Gastrocnemius medialis (tissue), 4 donors: ENCODE measurements around the gene GALNT10. TPM values are rescaled to one million over a fixed set of nuclear protein-coding genes. Genes with fewer than 3 reads are reported as not detected.

Experiments
- ATAC-seq, 2 donors: fragments of 150-250 bp; one replicate each; pipeline ENCODE4 v1.9.1; 2016
- DNase-seq, 2 donors: peaks; one replicate each; pipeline ENCODE4 v3.0.0-alpha.2; 2019
- H3K27ac ChIP-seq, 4 donors: fragments of 200-600 bp; sonication (generic); 1 replicate in 1 of 4; 2 replicates in 3 of 4; pipeline ENCODE4 v1.5.1; 2016 to 2018; ENCODE audit warnings: mild to moderate bottlenecking in 2 of 4, moderate library complexity in 1 of 4
- H3K27me3 ChIP-seq, 3 donors: fragments of 200-600 bp; sonication (generic) in 2 of 3; 1 replicate in 1 of 3; 2 replicates in 2 of 3; pipeline versions ENCODE4 v1.5.1 to v1.6.0; 2016 to 2019; ENCODE audit warnings: mild to moderate bottlenecking in 1 of 3, moderate library complexity in 1 of 3
- H3K36me3 ChIP-seq, 2 donors: fragments of 200-600 bp; sonication (generic) in 1 of 2; one replicate each; pipeline ENCODE4 v1.5.1; 2017 to 2018
- H3K4me1 ChIP-seq, 2 donors: fragments of 200-600 bp; sonication (generic) in 1 of 2; one replicate each; pipeline ENCODE4 v1.5.1; 2016 to 2017; ENCODE audit warnings: mild to moderate bottlenecking in 2 of 2
- H3K4me3 ChIP-seq, 4 donors: fragments of 200-600 bp; sonication (generic) in 3 of 4; 1 replicate in 1 of 4; 2 replicates in 3 of 4; pipeline ENCODE4 v1.5.1; 2016 to 2019; ENCODE audit warnings: mild to moderate bottlenecking in 2 of 4
- H3K9me3 ChIP-seq, 3 donors: fragments of 200-600 bp; sonication (generic) in 2 of 3; 1 replicate in 1 of 3; 2 replicates in 2 of 3; pipeline ENCODE4 v1.5.1; 2016 to 2019
- CTCF ChIP-seq, 5 experiments: fragments of 450-650 bp in 3 of 5; fragments of 200-600 bp in 2 of 5; sonication (generic) in 2 of 5; IDR thresholded peaks in 4 of 5; conservative IDR thresholded peaks in 1 of 5; 1 replicate in 4 of 5; 2 replicates in 1 of 5; pipeline ENCODE4 v1.5.1; 2016 to 2019; ENCODE audit warnings: antibody characterized with exemption in 5 of 5, mild to moderate bottlenecking in 3 of 5, moderate library complexity in 3 of 5
- POLR2A ChIP-seq, 2 donors: fragments of 450-650 bp; IDR thresholded peaks; one replicate each; pipeline ENCODE4 v1.6.1; 2017; ENCODE audit warnings: antibody characterized with exemption in 2 of 2, mild to moderate bottlenecking in 2 of 2, moderate library complexity in 2 of 2
- in situ Hi-C, 4 donors: fragments of 200-750 bp; cut with MboI; loops; one replicate each; pipeline versions ENCODE4 v1.15.0 to v1.8.0; 2017; ENCODE audit warnings: low sequenced_read_pairs in 4 of 4
- intact Hi-C: fragments of 100-400 bp; cut with DNase I; formaldehyde crosslinking; loops from one replicate; pipeline ENCODE4 v1.15.1; 2023; ENCODE audit warnings: low total_unique reads
- total RNA-seq, 4 donors: library from RNA; depleted of rRNA; stranded (reverse); fragments of >200 nt; gene quantifications; one replicate each; pipeline versions ENCODE4 v1.1.0 to v1.2.3, GENCODE V29; 2016

Gene GALNT10
- total RNA-seq, 4 donors from 2014 or later: 6.1 to 9.9 (median 6.4) TPM

GRCh38 chr5:154203798-154204578 lies 13.5 kb downstream of the GALNT10 start:
- no peak for TF ChIP-seq POLR2A (IDR thresholded peaks at IDR 0.05)
- no peak for TF ChIP-seq CTCF (IDR thresholded peaks at IDR 0.05 in 4 of 5, conservative IDR thresholded peaks at IDR 0.05 in 1 of 5)
- in situ Hi-C loops (no loop called here), intact Hi-C loops (no loop called here)
- Histone ChIP-seq H3K27me3 (no peaks in the 10 kb centered on the region), H3K4me1 (peaks cover 0 to 3% of the 10 kb centered on the region in 2 donors), H3K27ac (no peak overlapping the region), H3K9me3 (no peaks in the 10 kb centered on the region), H3K4me3 (no peak overlapping the region), H3K36me3 (no peaks in the 10 kb centered on the region)
- ATAC-seq (no peak), DNase-seq (no peak)

GRCh38 chr5:154205441-154206117 lies 15.0 kb downstream of the GALNT10 start:
- in situ Hi-C loops (no loop called here), intact Hi-C loops (no loop called here)
- DNase-seq: no peak
- no peaks in the 10 kb centered on the region for H3K36me3 ChIP-seq
- no peaks in the 10 kb centered on the region for H3K9me3 ChIP-seq
- no peak for ATAC-seq
- H3K4me1 ChIP-seq: no peaks in the 10 kb centered on the region
- no peak overlapping the region for H3K4me3 ChIP-seq
- TF ChIP-seq CTCF (IDR thresholded peaks at IDR 0.05 in 4 of 5, conservative IDR thresholded peaks at IDR 0.05 in 1 of 5) (no peak), POLR2A (IDR thresholded peaks at IDR 0.05) (no peak)
- H3K27me3 ChIP-seq: no peaks in the 10 kb centered on the region
- no peak overlapping the region for H3K27ac ChIP-seq

- no peak for TF ChIP-seq CTCF (IDR thresholded peaks at IDR 0.05 in 4 of 5, conservative IDR thresholded peaks at IDR 0.05 in 1 of 5)
- TF ChIP-seq POLR2A (IDR thresholded peaks at IDR 0.05): no peak
- Histone ChIP-seq H3K9me3 (no peaks in the 10 kb centered on the region), H3K4me3 (no peak overlapping the region), H3K36me3 (no peaks in the 10 kb centered on the region), H3K27ac (no peak overlapping the region), H3K4me1 (no peaks in the 10 kb centered on the region), H3K27me3 (no peaks in the 10 kb centered on the region)
- intact Hi-C loops: no loop called here
- no peak for DNase-seq
- in situ Hi-C loops: no loop called here
- no peak for ATAC-seq
Observed at GRCh38 chr5:154206311-154206710, 15.8 kb downstream of the GALNT10 start.

GRCh38 chr5:154207204-154207603 lies 16.7 kb downstream of the GALNT10 start:
- no peak overlapping the region for H3K27ac ChIP-seq
- H3K9me3 ChIP-seq: no peaks in the 10 kb centered on the region
- in situ Hi-C loops (no loop called here), intact Hi-C loops (no loop called here)
- no peak for DNase-seq
- ATAC-seq: no peak
- H3K27me3 ChIP-seq: no peaks in the 10 kb centered on the region
- TF ChIP-seq POLR2A (IDR thresholded peaks at IDR 0.05) (no peak), CTCF (IDR thresholded peaks at IDR 0.05 in 4 of 5, conservative IDR thresholded peaks at IDR 0.05 in 1 of 5) (no peak)
- no peaks in the 10 kb centered on the region for H3K36me3 ChIP-seq
- H3K4me1 ChIP-seq: no peaks in the 10 kb centered on the region
- H3K4me3 ChIP-seq: no peak overlapping the region
